ENCODE results near the gene SLC7A10.

DNA sequence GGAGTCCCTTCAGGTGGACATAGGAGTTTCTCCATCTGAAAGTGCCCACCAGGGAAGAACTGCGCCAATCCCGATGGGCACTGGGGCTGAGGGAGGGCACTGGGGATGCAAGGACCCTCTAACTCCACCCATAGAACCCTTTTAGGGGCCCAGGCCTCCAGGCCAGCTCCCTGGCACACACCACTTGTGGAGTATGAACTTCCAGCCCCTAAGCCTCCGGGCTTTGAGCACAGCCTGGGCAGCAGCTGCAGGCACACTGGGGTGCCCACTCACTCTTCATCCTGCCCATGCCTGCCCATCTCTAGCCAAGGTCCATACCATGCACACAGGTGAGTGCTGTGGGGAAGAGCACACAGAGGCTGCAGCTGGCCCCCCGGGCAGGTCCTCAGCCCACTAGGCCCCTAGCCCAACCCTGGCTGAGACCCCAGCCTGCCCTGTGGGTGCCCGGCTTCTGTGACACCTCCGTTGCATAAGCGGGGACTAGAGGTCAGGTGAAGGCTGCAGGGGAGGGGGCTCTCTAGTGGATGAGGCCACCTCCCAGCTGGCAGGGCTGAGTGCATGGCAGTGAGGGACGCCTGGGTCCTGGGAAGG, 14.6 kb upstream of the SLC7A10 start:
- TF ChIP-seq, protein P1, sequence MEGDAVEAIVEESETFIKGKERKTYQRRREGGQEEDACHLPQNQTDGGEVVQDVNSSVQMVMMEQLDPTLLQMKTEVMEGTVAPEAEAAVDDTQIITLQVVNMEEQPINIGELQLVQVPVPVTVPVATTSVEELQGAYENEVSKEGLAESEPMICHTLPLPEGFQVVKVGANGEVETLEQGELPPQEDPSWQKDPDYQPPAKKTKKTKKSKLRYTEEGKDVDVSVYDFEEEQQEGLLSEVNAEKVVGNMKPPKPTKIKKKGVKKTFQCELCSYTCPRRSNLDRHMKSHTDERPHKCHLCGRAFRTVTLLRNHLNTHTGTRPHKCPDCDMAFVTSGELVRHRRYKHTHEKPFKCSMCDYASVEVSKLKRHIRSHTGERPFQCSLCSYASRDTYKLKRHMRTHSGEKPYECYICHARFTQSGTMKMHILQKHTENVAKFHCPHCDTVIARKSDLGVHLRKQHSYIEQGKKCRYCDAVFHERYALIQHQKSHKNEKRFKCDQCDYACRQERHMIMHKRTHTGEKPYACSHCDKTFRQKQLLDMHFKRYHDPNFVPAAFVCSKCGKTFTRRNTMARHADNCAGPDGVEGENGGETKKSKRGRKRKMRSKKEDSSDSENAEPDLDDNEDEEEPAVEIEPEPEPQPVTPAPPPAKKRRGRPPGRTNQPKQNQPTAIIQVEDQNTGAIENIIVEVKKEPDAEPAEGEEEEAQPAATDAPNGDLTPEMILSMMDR (conservative IDR thresholded peaks at IDR 0.05; ENCODE audit: low read length): no peak
- no peak for TF ChIP-seq EZH2phosphoT487 (IDR thresholded peaks at IDR 0.05; ENCODE audit: borderline replicate concordance, low read depth, low read length)
